ENCODE measurements around the gene STON1.

STON1 gene

DNA sequence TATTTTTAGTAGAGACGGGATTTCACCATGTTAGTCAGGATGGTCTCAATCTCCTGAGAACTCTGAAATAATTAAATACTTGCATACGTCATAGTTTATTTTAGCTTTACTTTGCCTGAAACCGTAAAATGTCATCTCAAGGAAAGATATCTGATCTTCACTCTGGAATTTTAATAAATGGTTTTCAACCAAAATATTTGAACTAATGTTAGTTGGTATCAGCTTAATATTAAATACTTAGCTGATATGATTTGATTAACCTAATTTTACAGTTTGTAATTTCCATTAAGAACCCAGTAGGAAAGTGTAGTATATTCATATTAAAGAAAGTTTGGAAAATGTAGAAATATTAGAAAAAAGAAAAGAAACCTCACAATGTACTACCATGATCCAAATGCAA, 41.4 kb upstream of the STON1 start:
- no peak overlapping the region for H3K4me3 ChIP-seq (ENCODE audit: low read depth, low read length)
- TF ChIP-seq, protein P1, sequence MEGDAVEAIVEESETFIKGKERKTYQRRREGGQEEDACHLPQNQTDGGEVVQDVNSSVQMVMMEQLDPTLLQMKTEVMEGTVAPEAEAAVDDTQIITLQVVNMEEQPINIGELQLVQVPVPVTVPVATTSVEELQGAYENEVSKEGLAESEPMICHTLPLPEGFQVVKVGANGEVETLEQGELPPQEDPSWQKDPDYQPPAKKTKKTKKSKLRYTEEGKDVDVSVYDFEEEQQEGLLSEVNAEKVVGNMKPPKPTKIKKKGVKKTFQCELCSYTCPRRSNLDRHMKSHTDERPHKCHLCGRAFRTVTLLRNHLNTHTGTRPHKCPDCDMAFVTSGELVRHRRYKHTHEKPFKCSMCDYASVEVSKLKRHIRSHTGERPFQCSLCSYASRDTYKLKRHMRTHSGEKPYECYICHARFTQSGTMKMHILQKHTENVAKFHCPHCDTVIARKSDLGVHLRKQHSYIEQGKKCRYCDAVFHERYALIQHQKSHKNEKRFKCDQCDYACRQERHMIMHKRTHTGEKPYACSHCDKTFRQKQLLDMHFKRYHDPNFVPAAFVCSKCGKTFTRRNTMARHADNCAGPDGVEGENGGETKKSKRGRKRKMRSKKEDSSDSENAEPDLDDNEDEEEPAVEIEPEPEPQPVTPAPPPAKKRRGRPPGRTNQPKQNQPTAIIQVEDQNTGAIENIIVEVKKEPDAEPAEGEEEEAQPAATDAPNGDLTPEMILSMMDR (IDR thresholded peaks at IDR 0.05; ENCODE audit: low read depth, low read length): no peak

- no peak overlapping the region for H3K4me3 ChIP-seq (ENCODE audit: low read depth, low read length)
- TF ChIP-seq, protein P1 (IDR thresholded peaks at IDR 0.05; ENCODE audit: low read depth, low read length): no peak
These were observed 33.1 kb upstream of the STON1 start for GRCh38 chr2:48496849-48497248.

DNA sequence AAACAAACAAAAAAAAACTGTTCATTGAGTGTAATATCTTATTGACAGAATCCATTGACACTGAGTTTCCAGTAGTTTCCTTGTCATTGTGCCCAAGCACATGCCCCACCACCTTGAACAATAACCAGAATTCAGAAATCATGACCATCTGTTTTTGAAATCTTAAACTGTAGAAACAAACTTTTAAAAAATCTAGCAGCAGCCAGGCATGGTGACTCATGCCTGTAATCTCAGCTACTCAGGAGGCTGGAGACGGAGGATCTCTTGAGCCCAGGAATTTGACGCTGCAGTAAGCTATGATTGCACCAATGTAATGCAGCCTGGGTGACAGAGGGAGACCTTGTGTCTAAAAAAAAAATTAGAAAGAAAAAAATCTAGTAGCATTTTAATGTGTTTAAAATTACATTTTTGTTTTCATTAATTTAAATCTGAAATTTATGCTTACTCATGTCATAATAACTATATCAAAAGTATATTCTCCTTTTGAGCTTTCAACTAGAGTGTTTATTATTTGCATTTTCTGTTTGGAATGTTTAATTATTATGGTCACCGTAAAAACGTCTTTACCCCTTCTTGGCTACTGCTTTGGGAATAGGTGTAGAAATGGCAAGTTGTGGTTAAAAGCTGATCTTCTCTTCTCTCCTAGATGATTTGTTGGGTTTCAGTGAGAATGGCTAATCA, 25.2 kb upstream of the STON1 start:
- H3K4me3 ChIP-seq (ENCODE audit: low read depth, low read length): no peak overlapping the region
- TF ChIP-seq, protein P1 (IDR thresholded peaks at IDR 0.05; ENCODE audit: low read depth, low read length): no peak

DNA sequence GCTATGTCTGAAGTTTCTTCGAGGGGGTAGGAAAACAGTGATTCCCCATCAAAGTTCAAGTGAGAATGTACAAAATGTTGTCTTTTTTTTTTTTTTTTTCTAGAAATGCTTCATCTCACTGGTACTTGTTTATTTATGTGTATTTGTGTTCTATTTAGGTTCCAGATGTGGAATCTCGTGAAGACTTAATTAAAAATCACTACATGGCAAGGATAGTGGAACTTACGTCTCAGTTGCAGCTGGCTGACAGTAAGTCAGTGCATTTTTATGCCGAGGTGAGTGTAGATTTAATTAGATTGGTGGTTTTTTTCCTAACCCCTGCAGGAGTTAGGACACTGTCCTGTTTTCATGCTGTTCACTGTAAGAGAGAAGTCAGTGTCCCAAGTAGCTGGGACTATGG, 22.8 kb upstream of the STON1 start:
- TF ChIP-seq, protein P1 (IDR thresholded peaks at IDR 0.05; ENCODE audit: low read depth, low read length): no peak
- H3K4me3 ChIP-seq (ENCODE audit: low read depth, low read length): no peak overlapping the region

GRCh38 chr2:48508461-48509124, 21.4 kb upstream of the STON1 start:
- H3K4me3 ChIP-seq (ENCODE audit: low read depth, low read length): no peak overlapping the region
- TF ChIP-seq, protein P1 (IDR thresholded peaks at IDR 0.05; ENCODE audit: low read depth, low read length): no peak

- TF ChIP-seq, protein P1 (IDR thresholded peaks at IDR 0.05; ENCODE audit: low read depth, low read length): no peak
- no peak overlapping the region for H3K4me3 ChIP-seq (ENCODE audit: low read depth, low read length)
These were observed 19.6 kb upstream of the STON1 start for GRCh38 chr2:48510329-48510728.

DNA sequence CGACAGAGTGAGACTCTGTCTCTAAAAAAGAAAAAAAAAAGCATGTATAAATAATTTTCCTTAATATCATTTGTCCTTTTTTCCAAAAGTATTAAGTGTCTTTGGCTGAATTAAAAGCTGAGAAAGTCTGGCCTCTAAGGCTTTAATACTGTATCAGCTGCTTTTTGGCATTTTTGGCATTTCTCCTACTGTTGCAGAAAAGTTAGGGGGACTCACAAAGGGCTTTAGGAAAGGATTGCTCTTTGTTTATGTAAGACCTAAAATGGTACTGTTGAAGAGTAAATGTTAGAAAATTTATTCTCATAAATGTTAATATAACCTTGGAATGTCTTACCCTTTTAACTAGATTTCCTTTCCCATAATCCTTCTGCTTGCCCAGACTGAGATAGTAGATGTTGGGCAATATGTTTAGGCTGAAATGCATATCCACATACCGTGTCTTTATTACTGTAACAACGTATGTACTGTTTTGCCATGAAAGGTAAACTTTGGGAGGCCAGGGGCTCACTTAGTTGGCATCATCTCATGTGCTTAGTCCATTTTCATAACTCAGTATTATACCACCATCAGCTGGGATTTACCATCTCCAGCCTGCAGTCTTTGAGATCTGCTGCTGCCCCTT, 18.0 kb upstream of the STON1 start:
- no peak overlapping the region for H3K4me3 ChIP-seq (ENCODE audit: low read depth, low read length)
- TF ChIP-seq, protein P1 (IDR thresholded peaks at IDR 0.05; ENCODE audit: low read depth, low read length): no peak
